RWPE2 (cell line): ENCODE measurements around the gene TCF3.
A peak's percentile ranks its signal among the peaks of the same experiment; 100 is the strongest.
"Not testable (repeated sequence)": the region's sequence is repeated elsewhere in the genome, so short reads cannot be mapped to it uniquely, and the experiment has no call there.

ENCODE experiments used
- ATAC-seq: fragments of 200-7000 bp; cut with Tn5 transposase; 3 replicates; pipeline ENCODE4 v1.9.1; 2021; ENCODE audit warnings: low read depth
- DNase-seq: peaks from one replicate; pipeline ENCODE4 v3.0.0-alpha.2; 2020; ENCODE audit warnings: low spot score
- H3K27ac ChIP-seq: fragments of 450-650 bp; 2 replicates; pipeline ENCODE4 v1.5.1; 2017; ENCODE audit warnings: mild to moderate bottlenecking; ENCODE audit not compliant: poor library complexity, severe bottlenecking
- H3K27me3 ChIP-seq: fragments of 250-450 bp; sonication (Bioruptor Pico); 2 replicates; pipeline ENCODE4 v1.5.1; 2021; ENCODE audit warnings: mild to moderate bottlenecking, moderate library complexity; ENCODE audit not compliant: insufficient read depth, poor library complexity, severe bottlenecking
- H3K36me3 ChIP-seq: fragments of 250-450 bp; sonication (Bioruptor Pico); 2 replicates; pipeline ENCODE4 v1.5.1; 2020; ENCODE audit warnings: low read depth, mild to moderate bottlenecking, moderate library complexity
- H3K4me1 ChIP-seq: fragments of 250-450 bp; sonication (Bioruptor Pico); 2 replicates; pipeline ENCODE4 v1.5.1; 2021; ENCODE audit warnings: mild to moderate bottlenecking, moderate library complexity; ENCODE audit not compliant: insufficient read depth, poor library complexity, severe bottlenecking
- H3K4me3 ChIP-seq: fragments of 250-450 bp; sonication (Bioruptor Pico); 2 replicates; pipeline ENCODE4 v1.5.1; 2021; ENCODE audit warnings: mild to moderate bottlenecking, moderate library complexity; ENCODE audit not compliant: severe bottlenecking
- H3K9me3 ChIP-seq: fragments of 250-450 bp; sonication (Bioruptor Pico); 2 replicates; pipeline ENCODE4 v1.5.1; 2021; ENCODE audit warnings: mild to moderate bottlenecking, moderate library complexity; ENCODE audit not compliant: severe bottlenecking
- TF ChIP-seq, protein P1 (sequence below): fragments of 450-650 bp; IDR thresholded peaks from one replicate; pipeline ENCODE4 v1.5.1; 2017; ENCODE audit warnings: mild to moderate bottlenecking, moderate library complexity; ENCODE audit not compliant: poor library complexity, severe bottlenecking

The TCF3 gene

DNA sequence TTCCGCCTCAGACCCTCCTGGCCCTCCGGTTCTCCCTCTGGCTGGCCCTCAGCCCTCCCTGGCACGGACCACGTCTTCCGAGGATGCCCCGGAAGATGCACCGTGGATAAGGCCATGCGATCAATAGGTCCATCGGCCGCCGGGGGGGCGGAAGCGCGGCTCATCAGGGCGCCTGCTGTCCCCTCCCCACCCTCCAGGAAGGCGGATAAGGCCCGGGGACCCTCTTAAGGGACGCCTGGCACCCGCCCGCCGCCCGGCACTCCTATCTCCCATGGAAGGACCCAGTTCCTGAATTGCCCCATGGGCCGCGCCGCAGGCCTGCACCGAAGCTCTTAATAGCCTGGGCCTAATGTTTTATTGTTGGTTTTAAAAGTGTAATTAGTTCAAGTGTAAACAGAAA is 46.2 kb upstream of the TCF3 start:
- Histone ChIP-seq H3K4me3 (no peak overlapping the region), H3K36me3 (no peaks in the 10 kb centered on the region), H3K9me3 (no peaks in the 10 kb centered on the region), H3K27ac (no peak overlapping the region), H3K27me3 (peaks cover 25% of the 10 kb centered on the region), H3K4me1 (no peaks in the 10 kb centered on the region)
- TF ChIP-seq, protein P1, sequence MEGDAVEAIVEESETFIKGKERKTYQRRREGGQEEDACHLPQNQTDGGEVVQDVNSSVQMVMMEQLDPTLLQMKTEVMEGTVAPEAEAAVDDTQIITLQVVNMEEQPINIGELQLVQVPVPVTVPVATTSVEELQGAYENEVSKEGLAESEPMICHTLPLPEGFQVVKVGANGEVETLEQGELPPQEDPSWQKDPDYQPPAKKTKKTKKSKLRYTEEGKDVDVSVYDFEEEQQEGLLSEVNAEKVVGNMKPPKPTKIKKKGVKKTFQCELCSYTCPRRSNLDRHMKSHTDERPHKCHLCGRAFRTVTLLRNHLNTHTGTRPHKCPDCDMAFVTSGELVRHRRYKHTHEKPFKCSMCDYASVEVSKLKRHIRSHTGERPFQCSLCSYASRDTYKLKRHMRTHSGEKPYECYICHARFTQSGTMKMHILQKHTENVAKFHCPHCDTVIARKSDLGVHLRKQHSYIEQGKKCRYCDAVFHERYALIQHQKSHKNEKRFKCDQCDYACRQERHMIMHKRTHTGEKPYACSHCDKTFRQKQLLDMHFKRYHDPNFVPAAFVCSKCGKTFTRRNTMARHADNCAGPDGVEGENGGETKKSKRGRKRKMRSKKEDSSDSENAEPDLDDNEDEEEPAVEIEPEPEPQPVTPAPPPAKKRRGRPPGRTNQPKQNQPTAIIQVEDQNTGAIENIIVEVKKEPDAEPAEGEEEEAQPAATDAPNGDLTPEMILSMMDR: no peak
- ATAC-seq: no peak
- DNase-seq: no peak

DNA sequence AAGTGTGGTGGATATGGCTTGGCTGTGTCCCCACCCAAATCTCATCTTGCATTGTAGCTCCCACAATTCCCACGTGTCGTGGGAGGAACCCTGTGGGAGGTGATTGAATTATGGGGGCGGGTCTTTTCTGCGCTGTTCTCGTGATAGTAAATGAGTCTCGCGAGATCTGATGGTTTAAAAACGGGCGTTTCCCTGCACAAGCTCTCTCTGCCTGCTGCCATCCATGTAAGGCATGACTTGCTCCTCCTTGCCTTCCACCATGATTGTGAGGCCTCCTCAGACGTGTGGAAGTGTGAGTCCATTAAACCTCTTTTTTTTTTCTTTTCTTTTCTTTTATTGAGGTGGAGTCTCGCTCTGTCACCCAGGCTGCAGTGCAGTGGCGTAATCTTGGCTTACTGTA is 43.1 kb upstream of the TCF3 start:
- DNase-seq, H3K4me1 ChIP-seq, H3K9me3 ChIP-seq, H3K36me3 ChIP-seq, H3K4me3 ChIP-seq, H3K27ac ChIP-seq, ATAC-seq: not testable (repeated sequence)
- H3K27me3 ChIP-seq: peaks cover 28% of the 10 kb centered on the region

DNA sequence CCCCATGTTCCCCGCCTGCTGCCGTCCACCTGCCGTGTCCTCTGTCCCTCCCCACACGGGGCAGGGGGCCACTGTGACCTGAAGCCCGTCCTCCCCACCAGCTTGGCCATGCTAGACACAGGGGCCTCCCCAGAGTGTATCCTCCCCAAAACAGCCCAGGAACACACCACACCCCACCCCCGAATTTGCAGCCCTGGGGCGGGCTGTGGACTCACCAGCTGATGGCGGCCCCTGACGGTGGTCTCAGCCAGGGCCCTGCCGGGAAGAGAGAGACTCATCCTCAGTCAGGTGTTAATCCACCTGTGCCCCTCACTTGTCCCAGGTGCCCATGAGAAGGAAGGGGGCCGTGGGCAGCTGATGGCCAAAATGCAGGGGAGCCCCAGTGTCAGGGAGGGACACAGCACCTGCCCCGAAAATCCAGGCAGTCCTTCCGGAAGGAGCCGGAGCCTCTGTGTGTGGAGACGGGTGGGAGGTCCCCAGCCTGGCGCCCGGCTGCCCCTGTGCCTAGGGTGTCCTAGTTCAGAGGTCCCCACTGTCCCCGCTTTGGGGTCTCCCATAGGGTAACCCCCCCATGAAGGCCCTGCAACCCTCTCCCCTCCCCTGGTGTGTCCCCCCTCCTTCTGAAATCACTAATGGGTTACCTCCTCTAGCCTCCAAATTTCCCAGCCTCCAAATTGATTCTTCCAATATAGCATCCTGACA is 39.3 kb upstream of the TCF3 start:
- TF ChIP-seq, protein P1: no peak
- H3K4me1 ChIP-seq: no peaks in the 10 kb centered on the region
- H3K4me3 ChIP-seq: no peak overlapping the region
- no peaks in the 10 kb centered on the region for H3K9me3 ChIP-seq
- peaks cover 23% of the 10 kb centered on the region for H3K27me3 ChIP-seq
- no peak overlapping the region for H3K27ac ChIP-seq
- ATAC-seq (no peak), DNase-seq (no peak)
- H3K36me3 ChIP-seq: no peaks in the 10 kb centered on the region

DNA sequence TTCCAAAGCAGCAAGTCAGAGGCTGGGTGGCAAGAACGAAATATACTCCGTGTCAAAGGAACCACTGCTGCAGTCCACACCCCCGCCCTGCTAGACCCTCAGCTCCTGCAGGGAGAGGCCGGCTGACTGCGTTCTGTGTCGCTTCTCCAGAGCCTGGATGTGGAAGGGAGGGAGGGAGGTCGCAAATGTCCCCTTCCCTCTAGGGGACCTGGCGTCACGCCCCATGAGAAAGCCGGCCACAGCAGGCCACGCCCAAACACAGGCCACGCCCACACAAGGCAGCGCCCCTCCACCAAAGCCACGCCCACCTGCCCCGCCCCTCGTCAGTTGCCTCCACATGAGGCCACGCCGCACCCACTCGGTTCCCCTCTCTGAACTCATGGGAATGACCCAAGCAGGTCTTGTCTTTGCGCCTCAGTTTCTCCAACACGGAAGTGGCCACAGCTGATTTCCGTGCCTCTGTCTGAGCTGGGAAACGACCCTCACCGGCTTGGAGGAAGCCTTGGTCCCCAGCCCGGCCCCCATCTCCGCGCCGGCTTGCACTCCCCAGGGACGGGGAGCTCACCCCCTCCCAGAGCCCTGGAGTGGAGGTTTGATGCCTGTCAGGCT is 38.4 kb upstream of the TCF3 start:
- DNase-seq (no peak), ATAC-seq (peak; percentile 44; the same call in 2 of the 3 replicates)
- Histone ChIP-seq H3K9me3 (no peaks in the 10 kb centered on the region), H3K4me1 (no peaks in the 10 kb centered on the region), H3K36me3 (no peaks in the 10 kb centered on the region), H3K27me3 (peaks cover 23% of the 10 kb centered on the region), H3K27ac (no peak overlapping the region), H3K4me3 (no peak overlapping the region)
- TF ChIP-seq, protein P1: no peak

DNA sequence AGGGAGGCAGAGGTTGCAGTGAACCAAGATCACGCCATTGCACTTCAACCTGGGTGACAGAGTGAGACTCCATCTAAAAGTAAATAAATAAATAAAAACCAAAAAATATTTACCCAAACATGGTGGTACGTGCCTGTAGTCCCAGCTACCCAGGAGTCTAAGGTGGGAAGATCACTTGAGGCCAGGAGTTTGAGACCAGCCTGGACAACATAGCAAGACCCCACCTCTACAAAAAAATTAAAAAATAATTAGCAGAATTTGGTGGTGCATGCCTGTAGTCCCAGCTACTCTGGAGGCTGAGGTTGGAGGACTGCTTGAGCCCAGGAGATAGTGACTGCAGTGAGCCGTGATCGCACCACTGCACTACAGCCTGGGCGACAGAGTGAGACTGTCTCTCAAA is 33.4 kb upstream of the TCF3 start:
- H3K27me3 ChIP-seq: peaks cover 10% of the 10 kb centered on the region
- not testable (repeated sequence) for ATAC-seq, H3K36me3 ChIP-seq, H3K27ac ChIP-seq, H3K4me1 ChIP-seq, H3K4me3 ChIP-seq, H3K9me3 ChIP-seq, DNase-seq

DNA sequence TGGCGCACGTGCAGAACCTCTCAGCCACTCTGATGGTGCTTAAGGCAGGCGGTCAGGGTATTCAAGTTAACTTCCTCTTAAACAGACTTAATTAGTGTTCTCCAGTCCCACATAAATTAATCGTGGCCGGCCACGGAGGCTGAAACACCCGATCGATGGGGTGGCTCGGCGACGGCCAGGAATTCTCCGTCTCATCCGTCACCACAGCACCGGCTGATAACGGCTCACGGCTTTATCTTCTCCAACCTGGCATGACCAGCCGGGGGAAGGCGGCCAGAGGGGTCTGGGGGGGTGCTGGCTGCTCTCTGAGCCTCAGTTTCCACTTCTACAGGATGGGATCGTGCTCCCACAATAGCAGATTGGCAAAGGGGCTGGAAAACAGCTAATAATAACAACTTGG is 32.6 kb upstream of the TCF3 start:
- Histone ChIP-seq H3K4me1 (no peaks in the 10 kb centered on the region), H3K9me3 (no peaks in the 10 kb centered on the region), H3K27me3 (peaks cover 4% of the 10 kb centered on the region), H3K36me3 (no peaks in the 10 kb centered on the region), H3K4me3 (no peak overlapping the region), H3K27ac (no peak overlapping the region)
- DNase-seq: no peak
- TF ChIP-seq, protein P1: no peak
- no peak for ATAC-seq
